GM18526 (cell line): ENCODE data around the gene MRGPRX4.

Experiments used
- POLR2A ChIP-seq: IDR thresholded peaks from 3 replicates; pipeline ENCODE4 v1.6.1; 2011; ENCODE audit not compliant: insufficient read length; ENCODE audit errors: extremely low read depth

The MRGPRX4 gene

GRCh38 chr11:18172666-18173065 lies at the start of gene MRGPRX4:
TSS of gene MRGPRX4 (plus strand) at chr11:18172837. CDS start at chr11:18173257, 420 bp downstream.
- no peak for TF ChIP-seq POLR2A

- TF ChIP-seq POLR2A = no peak
Observed at GRCh38 chr11:18132341-18132740, 40.3 kb upstream of the MRGPRX4 start, which contains the start of gene MRGPRX3. TSS of gene MRGPRX3 (plus strand) at chr11:18132571. CDS start at chr11:18137203, 4,632 bp downstream.

- no peak for TF ChIP-seq POLR2A
Observed at GRCh38 chr11:18135308-18135707, 37.3 kb upstream of the MRGPRX4 start.

- no peak for TF ChIP-seq POLR2A
Observed at GRCh38 chr11:18137186-18137800, 35.3 kb upstream of the MRGPRX4 start.

GRCh38 chr11:18140145-18140544 lies 32.5 kb upstream of the MRGPRX4 start:
- TF ChIP-seq POLR2A = no peak

- TF ChIP-seq POLR2A = no peak
Observed at GRCh38 chr11:18144243-18144642, 28.4 kb upstream of the MRGPRX4 start.

GRCh38 chr11:18145025-18145424 lies 27.6 kb upstream of the MRGPRX4 start:
- no peak for TF ChIP-seq POLR2A

GRCh38 chr11:18145837-18146236 lies 26.8 kb upstream of the MRGPRX4 start:
- TF ChIP-seq POLR2A = no peak

GRCh38 chr11:18151581-18151980 lies 21.1 kb upstream of the MRGPRX4 start:
- TF ChIP-seq POLR2A = no peak

- TF ChIP-seq POLR2A = no peak
Observed at GRCh38 chr11:18168372-18168771, 4.3 kb upstream of the MRGPRX4 start.

GRCh38 chr11:18171377-18172000 lies 1.1 kb upstream of the MRGPRX4 start:
- TF ChIP-seq POLR2A = no peak

GRCh38 chr11:18173225-18173866 lies 709 bp downstream of the MRGPRX4 start:
- no peak for TF ChIP-seq POLR2A

GRCh38 chr11:18188796-18189195 lies 16.2 kb downstream of the MRGPRX4 start:
- no peak for TF ChIP-seq POLR2A

- no peak for TF ChIP-seq POLR2A
Observed at GRCh38 chr11:18191376-18191775, 18.7 kb downstream of the MRGPRX4 start.

- TF ChIP-seq POLR2A = no peak
Observed at GRCh38 chr11:18193010-18193409, 20.4 kb downstream of the MRGPRX4 start.

- no peak for TF ChIP-seq POLR2A
Observed at GRCh38 chr11:18196532-18196931, 23.9 kb downstream of the MRGPRX4 start.

GRCh38 chr11:18203723-18204122 lies 31.1 kb downstream of the MRGPRX4 start:
- TF ChIP-seq POLR2A = no peak

- no peak for TF ChIP-seq POLR2A
Observed at GRCh38 chr11:18204220-18204619, 31.6 kb downstream of the MRGPRX4 start.
